OCI-LY7 (cell line): ENCODE data around the gene MYLK. TPM values are rescaled to one million over a fixed set of nuclear protein-coding genes. Genes with fewer than 3 reads are reported as not detected.

ENCODE experiments used
- BruUV-seq: library from RNA; stranded (reverse); fragments of 400-500 nt; replicated peaks from 2 replicates; lab custom pipeline; 2021; lab: Mats Ljungman, UMichigan
- CTCF ChIA-PET: fragments of 300-600 bp; sonication (Branson Sonifier 250); formaldehyde crosslinking; loops from one replicate; lab custom pipeline; 2022; ENCODE audit warnings: antibody characterized with exemption; ENCODE audit not compliant: unreplicated experiment; lab: Charles Lee
- POLR2A ChIA-PET: fragments of 300-600 bp; sonication (Branson Sonifier 250); formaldehyde crosslinking; loops from one replicate; lab custom pipeline; 2022; ENCODE audit warnings: antibody characterized with exemption; lab: Charles Lee
- DNase-seq: peaks from one replicate; pipeline ENCODE4 v3.0.0-alpha.2; 2015; ENCODE audit warnings: low spot score
- H2AFZ ChIP-seq: fragments of 200-600 bp; sonication (generic), shearing (Covaris generic); 2 replicates; pipeline ENCODE4 v1.6.1; 2014; ENCODE audit warnings: mild to moderate bottlenecking, antibody characterized with exemption, low read length, moderate library complexity
- H3K27ac ChIP-seq: fragments of 200-600 bp; sonication (generic); 2 replicates; pipeline ENCODE4 v1.5.1; 2014; ENCODE audit warnings: mixed run types, low read depth, mild to moderate bottlenecking, moderate library complexity, low read length, inconsistent platforms; ENCODE audit not compliant: poor library complexity, severe bottlenecking
- H3K36me3 ChIP-seq: fragments of 200-600 bp; sonication (generic); 2 replicates; pipeline ENCODE4 v1.6.1; 2014; ENCODE audit warnings: mild to moderate bottlenecking, antibody characterized with exemption, low read length, moderate library complexity, mixed read lengths; ENCODE audit not compliant: insufficient read depth
- H3K4me1 ChIP-seq: fragments of 200-600 bp; sonication (generic); 2 replicates; pipeline ENCODE4 v1.5.1; 2014; ENCODE audit warnings: mild to moderate bottlenecking, low read length; ENCODE audit not compliant: insufficient read depth, poor library complexity, severe bottlenecking
- H3K4me2 ChIP-seq: fragments of 200-600 bp; sonication (generic); 2 replicates; pipeline ENCODE4 v1.6.1; 2014; ENCODE audit warnings: mild to moderate bottlenecking, low read length
- H3K4me3 ChIP-seq: fragments of 200-600 bp; sonication (generic); 2 replicates; pipeline ENCODE4 v1.5.1; 2014; ENCODE audit warnings: mild to moderate bottlenecking, low read depth, low read length; ENCODE audit not compliant: poor library complexity, severe bottlenecking
- H3K79me2 ChIP-seq: fragments of 200-600 bp; sonication (generic); 2 replicates; pipeline ENCODE4 v1.6.1; 2016; ENCODE audit warnings: low read depth, mild to moderate bottlenecking, low read length, moderate library complexity, mixed read lengths; ENCODE audit not compliant: insufficient read depth
- H3K9me2 ChIP-seq: fragments of 200-600 bp; sonication (generic); 2 replicates; pipeline ENCODE4 v1.6.1; 2016; ENCODE audit warnings: mild to moderate bottlenecking, low read length, mixed read lengths; ENCODE audit not compliant: insufficient read depth
- H3K9me3 ChIP-seq: fragments of 200-600 bp; sonication (generic); 2 replicates; pipeline ENCODE4 v1.6.1; 2014; ENCODE audit warnings: mild to moderate bottlenecking, mixed run types, low read length, mixed read lengths
- H4K20me1 ChIP-seq: fragments of 200-600 bp; sonication (generic); 2 replicates; pipeline ENCODE4 v1.6.1; 2014; ENCODE audit warnings: mild to moderate bottlenecking, antibody characterized with exemption, low read length, moderate library complexity, mixed read lengths; ENCODE audit not compliant: insufficient read depth
- CTCF ChIP-seq: fragments of 200-600 bp; sonication (generic); conservative IDR thresholded peaks from 2 replicates; pipeline ENCODE4 v1.5.1; 2014; ENCODE audit warnings: mild to moderate bottlenecking, antibody characterized with exemption, low read length, moderate library complexity, mixed read lengths
- EZH2phosphoT487 ChIP-seq: fragments of 200-600 bp; sonication (generic); IDR thresholded peaks from 2 replicates; pipeline ENCODE4 v1.6.1; 2018; ENCODE audit warnings: low read depth, borderline replicate concordance, mild to moderate bottlenecking, mixed run types, antibody characterized with exemption, low read length, moderate library complexity, mixed read lengths
- intact Hi-C: fragments of 100-400 bp; cut with micrococcal nuclease; formaldehyde crosslinking; loops from one replicate; pipeline ENCODE4 v1.10.0; 2022; ENCODE audit not compliant: unreplicated experiment
- total RNA-seq, 2 experiments: library from RNA; depleted of rRNA in 1 of 2; stranded (reverse); fragments of >200 nt in 1 of 2; shearing (Covaris generic) in 1 of 2; gene quantifications; 2 replicates each; pipeline ENCODE4 v1.2.3, GENCODE V29; 2014 to 2022

MYLK gene
- total RNA-seq, 2 experiments from 2014 or later, result not detected

DNA sequence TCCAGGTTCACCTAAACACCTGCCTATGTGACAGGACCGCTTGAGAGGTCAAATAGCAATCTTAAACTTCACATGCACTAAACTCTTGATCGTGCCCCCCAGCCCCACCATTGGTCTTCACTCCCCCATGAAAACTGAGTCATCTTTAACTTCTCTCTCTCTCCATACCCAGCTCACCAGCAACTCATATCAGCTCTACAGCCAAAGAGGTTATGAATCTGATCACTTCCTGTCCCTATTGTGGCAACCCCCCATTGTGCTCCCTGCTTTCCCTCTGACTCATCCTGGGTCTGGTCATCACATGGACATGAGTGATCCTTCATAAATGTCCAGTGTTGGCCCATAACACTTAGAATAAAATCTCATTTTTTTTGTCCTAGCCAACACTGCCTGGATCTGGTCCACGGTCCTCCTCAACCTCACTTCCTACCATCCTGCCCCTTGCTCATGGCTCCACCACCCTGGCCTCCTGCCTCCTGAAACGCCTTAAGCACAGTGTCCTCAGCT, 195.8 kb downstream of the MYLK start:
- Histone ChIP-seq H2AFZ (no peak overlapping the region), H3K4me3 (no peak overlapping the region), H3K9me3 (no peaks in the 10 kb centered on the region), H3K79me2 (no peaks in the 10 kb centered on the region), H3K36me3 (no peaks in the 10 kb centered on the region), H4K20me1 (no peaks in the 10 kb centered on the region), H3K9me2 (no peaks in the 10 kb centered on the region), H3K27ac (no peak overlapping the region), H3K4me1 (no peaks in the 10 kb centered on the region), H3K4me2 (no peak overlapping the region)
- ChIA-PET CTCF (no interaction called here), POLR2A (no interaction called here)
- intact Hi-C loops, result no loop called here
- TF ChIP-seq EZH2phosphoT487, result no peak
- no peak for TF ChIP-seq CTCF
- DNase-seq, result no peak
- no TSS peak for BruUV-seq

DNA sequence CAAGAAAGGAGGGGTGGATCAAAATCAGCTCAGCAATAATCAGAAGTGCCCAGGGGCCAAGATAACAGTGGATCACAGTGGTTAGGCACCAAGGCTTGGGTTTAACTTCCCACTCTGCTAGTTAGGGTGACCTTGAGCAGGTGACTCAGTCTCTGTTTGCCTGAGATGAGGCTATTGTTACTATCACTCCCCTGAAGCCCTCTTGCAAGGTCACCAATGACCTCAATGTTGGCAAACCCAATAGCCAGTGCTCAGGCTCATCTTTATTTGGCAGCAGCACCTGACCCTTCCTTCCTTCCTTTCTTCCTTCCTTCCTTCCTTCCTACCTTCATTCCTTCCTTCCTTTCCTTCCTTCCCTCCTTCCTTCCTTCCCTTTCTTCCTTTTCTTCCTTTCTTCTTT, 196.8 kb downstream of the MYLK start:
- no TSS peak for BruUV-seq
- ChIA-PET CTCF (no interaction called here), POLR2A (interaction anchor here (0.6 kb wide), 1 partner anchor 355 kb away, joined by 3 read pairs; no protein-coding TSS in a partner anchor)
- H4K20me1 ChIP-seq, result no peaks in the 10 kb centered on the region
- no peak overlapping the region for H3K4me2 ChIP-seq
- H2AFZ ChIP-seq, result no peak overlapping the region
- DNase-seq, result no peak
- TF ChIP-seq CTCF (no peak), EZH2phosphoT487 (no peak)
- no peaks in the 10 kb centered on the region for H3K4me1 ChIP-seq
- intact Hi-C loops, result no loop called here
- H3K27ac ChIP-seq, result no peak overlapping the region
- no peaks in the 10 kb centered on the region for H3K36me3 ChIP-seq
- H3K4me3 ChIP-seq, result no peak overlapping the region
- no peaks in the 10 kb centered on the region for H3K9me3 ChIP-seq
- H3K79me2 ChIP-seq, result no peaks in the 10 kb centered on the region
- H3K9me2 ChIP-seq, result no peaks in the 10 kb centered on the region

DNA sequence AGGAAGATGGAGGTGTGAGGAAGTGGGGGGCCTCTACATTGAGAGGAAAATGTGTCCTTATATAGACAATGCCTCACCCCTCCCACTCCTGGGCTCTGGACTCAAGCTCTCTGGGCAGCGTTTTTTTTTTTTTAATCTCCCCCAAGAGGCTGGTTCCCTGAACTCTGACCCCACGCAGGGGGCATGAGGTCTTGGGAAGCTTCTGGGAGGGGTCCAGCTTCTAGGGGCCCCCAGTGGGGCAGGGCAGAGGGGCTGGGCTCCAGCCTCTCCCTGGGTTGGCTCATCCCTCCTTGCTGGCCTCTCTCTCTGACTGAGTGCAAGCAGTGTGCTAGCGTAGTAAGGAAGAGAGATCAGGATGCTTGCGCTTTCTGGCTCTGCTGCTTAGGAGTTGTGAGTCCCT, 197.9 kb downstream of the MYLK start:
- Histone ChIP-seq H2AFZ (no peak overlapping the region), H3K4me2 (no peak overlapping the region), H3K9me3 (no peaks in the 10 kb centered on the region), H4K20me1 (no peaks in the 10 kb centered on the region), H3K4me1 (no peaks in the 10 kb centered on the region), H3K79me2 (no peaks in the 10 kb centered on the region), H3K4me3 (no peak overlapping the region), H3K27ac (no peak overlapping the region), H3K36me3 (no peaks in the 10 kb centered on the region), H3K9me2 (no peaks in the 10 kb centered on the region)
- no TSS peak for BruUV-seq
- no peak for DNase-seq
- TF ChIP-seq CTCF, result no peak
- no peak for TF ChIP-seq EZH2phosphoT487
- intact Hi-C loops, result no loop called here
- ChIA-PET POLR2A (interaction anchor here (0.6 to 1.2 kb wide), 2 partner anchors 230 to 849 kb away, joined by 5 to 6 read pairs; no protein-coding TSS in a partner anchor), CTCF (no interaction called here)
